Measurements from ENCODE around the gene ETV6. TPM values are rescaled to one million over a fixed set of nuclear protein-coding genes. Genes with fewer than 3 reads are reported as not detected.

The ETV6 gene
- total RNA-seq, 1 experiment from 2014 or later: 14.1 TPM

GRCh38 chr12:11757095-11757494 lies 107.6 kb downstream of the ETV6 start:
- Histone ChIP-seq H3K9ac (ENCODE audit: low read length) (no peak overlapping the region), H2AFZ (ENCODE audit: low read depth, low read length, poor library complexity, severe bottlenecking) (no peak overlapping the region), H3K9me2 (ENCODE audit: insufficient read depth) (no peaks in the 10 kb centered on the region), H3K9me3 (ENCODE audit: control insufficient read depth in 1 of 2, insufficient read depth in 1 of 2, low read depth in 1 of 2, low read length in 2 of 2) (no peaks in the 10 kb centered on the region), H4K20me1 (ENCODE audit: insufficient read depth) (no peaks in the 10 kb centered on the region), H3K4me3 (replicated peaks in 1 of 2; ENCODE audit: low read depth in 1 of 2, low read length in 2 of 2) (no peak overlapping the region), H3K4me1 (ENCODE audit: control insufficient read depth in 1 of 2, insufficient read depth in 2 of 2, low read length in 2 of 2) (no peaks in the 10 kb centered on the region), H3K79me2 (ENCODE audit: insufficient read depth, low read length) (no peaks in the 10 kb centered on the region), H3K4me2 (ENCODE audit: low read length) (no peak overlapping the region), H3K36me3 (ENCODE audit: control insufficient read depth in 1 of 2, insufficient read depth in 2 of 2, low read length in 2 of 2) (peaks cover 0 to 2% of the 10 kb centered on the region in 2 experiments; a peak in 1 of 4 replicates), H3K27me3 (ENCODE audit: insufficient read depth, low read length) (no peaks in the 10 kb centered on the region), H3K27ac (ENCODE audit: low read depth, low read length) (no peak overlapping the region)
- ChIA-PET POLR2A (no interaction called here), CTCF (no interaction called here), RAD21 (ENCODE audit: low non-redundant PET in 1 of 2, low total read pairs in 2 of 2, uncharacterized antibody in 2 of 2, unreplicated experiment in 2 of 2) (no interaction called here)
- no peak for TF ChIP-seq RAD21 (IDR thresholded peaks at IDR 0.05; ENCODE audit: low read depth)
- no peak for TF ChIP-seq JUND (IDR thresholded peaks at IDR 0.05)
- TF ChIP-seq ZNF274 (IDR thresholded peaks at IDR 0.05; ENCODE audit: low read depth, low read length): no peak
- TF ChIP-seq POLR2A (IDR thresholded peaks at IDR 0.05; ENCODE audit: borderline replicate concordance, extremely low read depth, insufficient read depth, insufficient read length): no peak
- TF ChIP-seq TCF7L2 (IDR thresholded peaks at IDR 0.05; ENCODE audit: borderline replicate concordance, extremely low read depth, insufficient read depth, insufficient read length): no peak
- TF ChIP-seq EZH2 (IDR thresholded peaks at IDR 0.05): no peak
- TF ChIP-seq YY1 (IDR thresholded peaks at IDR 0.05; ENCODE audit: extremely low read depth, insufficient replicate concordance, low read depth, low read length): no peak
- TF ChIP-seq POLR2AphosphoS5 (IDR thresholded peaks at IDR 0.05; ENCODE audit: low read depth, low read length): no peak
- TF ChIP-seq, protein P1, sequence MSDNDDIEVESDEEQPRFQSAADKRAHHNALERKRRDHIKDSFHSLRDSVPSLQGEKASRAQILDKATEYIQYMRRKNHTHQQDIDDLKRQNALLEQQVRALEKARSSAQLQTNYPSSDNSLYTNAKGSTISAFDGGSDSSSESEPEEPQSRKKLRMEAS (IDR thresholded peaks at IDR 0.05): no peak
- no peak for TF ChIP-seq EGR1 (IDR thresholded peaks at IDR 0.05; ENCODE audit: low read depth)
- TF ChIP-seq, protein P2, sequence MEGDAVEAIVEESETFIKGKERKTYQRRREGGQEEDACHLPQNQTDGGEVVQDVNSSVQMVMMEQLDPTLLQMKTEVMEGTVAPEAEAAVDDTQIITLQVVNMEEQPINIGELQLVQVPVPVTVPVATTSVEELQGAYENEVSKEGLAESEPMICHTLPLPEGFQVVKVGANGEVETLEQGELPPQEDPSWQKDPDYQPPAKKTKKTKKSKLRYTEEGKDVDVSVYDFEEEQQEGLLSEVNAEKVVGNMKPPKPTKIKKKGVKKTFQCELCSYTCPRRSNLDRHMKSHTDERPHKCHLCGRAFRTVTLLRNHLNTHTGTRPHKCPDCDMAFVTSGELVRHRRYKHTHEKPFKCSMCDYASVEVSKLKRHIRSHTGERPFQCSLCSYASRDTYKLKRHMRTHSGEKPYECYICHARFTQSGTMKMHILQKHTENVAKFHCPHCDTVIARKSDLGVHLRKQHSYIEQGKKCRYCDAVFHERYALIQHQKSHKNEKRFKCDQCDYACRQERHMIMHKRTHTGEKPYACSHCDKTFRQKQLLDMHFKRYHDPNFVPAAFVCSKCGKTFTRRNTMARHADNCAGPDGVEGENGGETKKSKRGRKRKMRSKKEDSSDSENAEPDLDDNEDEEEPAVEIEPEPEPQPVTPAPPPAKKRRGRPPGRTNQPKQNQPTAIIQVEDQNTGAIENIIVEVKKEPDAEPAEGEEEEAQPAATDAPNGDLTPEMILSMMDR (IDR thresholded peaks at IDR 0.05 in 2 of 3, conservative IDR thresholded peaks at IDR 0.05 in 1 of 3; ENCODE audit: borderline replicate concordance in 1 of 3, insufficient read depth in 1 of 3, low read depth in 2 of 3, low read length in 2 of 3): no peak
- no peak for TF ChIP-seq SP1 (IDR thresholded peaks at IDR 0.05; ENCODE audit: low read depth)
- TF ChIP-seq, protein P3, sequence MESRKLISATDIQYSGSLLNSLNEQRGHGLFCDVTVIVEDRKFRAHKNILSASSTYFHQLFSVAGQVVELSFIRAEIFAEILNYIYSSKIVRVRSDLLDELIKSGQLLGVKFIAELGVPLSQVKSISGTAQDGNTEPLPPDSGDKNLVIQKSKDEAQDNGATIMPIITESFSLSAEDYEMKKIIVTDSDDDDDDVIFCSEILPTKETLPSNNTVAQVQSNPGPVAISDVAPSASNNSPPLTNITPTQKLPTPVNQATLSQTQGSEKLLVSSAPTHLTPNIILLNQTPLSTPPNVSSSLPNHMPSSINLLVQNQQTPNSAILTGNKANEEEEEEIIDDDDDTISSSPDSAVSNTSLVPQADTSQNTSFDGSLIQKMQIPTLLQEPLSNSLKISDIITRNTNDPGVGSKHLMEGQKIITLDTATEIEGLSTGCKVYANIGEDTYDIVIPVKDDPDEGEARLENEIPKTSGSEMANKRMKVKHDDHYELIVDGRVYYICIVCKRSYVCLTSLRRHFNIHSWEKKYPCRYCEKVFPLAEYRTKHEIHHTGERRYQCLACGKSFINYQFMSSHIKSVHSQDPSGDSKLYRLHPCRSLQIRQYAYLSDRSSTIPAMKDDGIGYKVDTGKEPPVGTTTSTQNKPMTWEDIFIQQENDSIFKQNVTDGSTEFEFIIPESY (IDR thresholded peaks at IDR 0.05; ENCODE audit: extremely low read depth, insufficient replicate concordance, low read length): no peak
- no peak for TF ChIP-seq EZH2phosphoT487 (IDR thresholded peaks at IDR 0.05; ENCODE audit: borderline replicate concordance)
- no peak for TF ChIP-seq SRF (IDR thresholded peaks at IDR 0.05; ENCODE audit: low read depth)
- TF ChIP-seq CEBPB (IDR thresholded peaks at IDR 0.05; ENCODE audit: low read depth): no peak
- no peak for TF ChIP-seq FOSL1 (IDR thresholded peaks at IDR 0.05; ENCODE audit: low read depth)
- TF ChIP-seq, protein P4, sequence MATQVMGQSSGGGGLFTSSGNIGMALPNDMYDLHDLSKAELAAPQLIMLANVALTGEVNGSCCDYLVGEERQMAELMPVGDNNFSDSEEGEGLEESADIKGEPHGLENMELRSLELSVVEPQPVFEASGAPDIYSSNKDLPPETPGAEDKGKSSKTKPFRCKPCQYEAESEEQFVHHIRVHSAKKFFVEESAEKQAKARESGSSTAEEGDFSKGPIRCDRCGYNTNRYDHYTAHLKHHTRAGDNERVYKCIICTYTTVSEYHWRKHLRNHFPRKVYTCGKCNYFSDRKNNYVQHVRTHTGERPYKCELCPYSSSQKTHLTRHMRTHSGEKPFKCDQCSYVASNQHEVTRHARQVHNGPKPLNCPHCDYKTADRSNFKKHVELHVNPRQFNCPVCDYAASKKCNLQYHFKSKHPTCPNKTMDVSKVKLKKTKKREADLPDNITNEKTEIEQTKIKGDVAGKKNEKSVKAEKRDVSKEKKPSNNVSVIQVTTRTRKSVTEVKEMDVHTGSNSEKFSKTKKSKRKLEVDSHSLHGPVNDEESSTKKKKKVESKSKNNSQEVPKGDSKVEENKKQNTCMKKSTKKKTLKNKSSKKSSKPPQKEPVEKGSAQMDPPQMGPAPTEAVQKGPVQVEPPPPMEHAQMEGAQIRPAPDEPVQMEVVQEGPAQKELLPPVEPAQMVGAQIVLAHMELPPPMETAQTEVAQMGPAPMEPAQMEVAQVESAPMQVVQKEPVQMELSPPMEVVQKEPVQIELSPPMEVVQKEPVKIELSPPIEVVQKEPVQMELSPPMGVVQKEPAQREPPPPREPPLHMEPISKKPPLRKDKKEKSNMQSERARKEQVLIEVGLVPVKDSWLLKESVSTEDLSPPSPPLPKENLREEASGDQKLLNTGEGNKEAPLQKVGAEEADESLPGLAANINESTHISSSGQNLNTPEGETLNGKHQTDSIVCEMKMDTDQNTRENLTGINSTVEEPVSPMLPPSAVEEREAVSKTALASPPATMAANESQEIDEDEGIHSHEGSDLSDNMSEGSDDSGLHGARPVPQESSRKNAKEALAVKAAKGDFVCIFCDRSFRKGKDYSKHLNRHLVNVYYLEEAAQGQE (IDR thresholded peaks at IDR 0.05; ENCODE audit: low read depth): no peak
- no peak for ATAC-seq
- DNase-seq (ENCODE audit: low read depth, low spot score): no peak
- intact Hi-C loops (cut with micrococcal nuclease): no loop called here
- BruUV-seq (replicated peaks): no TSS peak
